Neuronal stem cell (in vitro differentiated cells): ENCODE measurements around the gene NOP53.
"Not testable (repeated sequence)": the region's sequence is repeated elsewhere in the genome, so short reads cannot be mapped to it uniquely, and the experiment has no call there.

ENCODE experiments used
- DNase-seq: peaks from one replicate; pipeline ENCODE4 v3.0.0-alpha.2; 2013; ENCODE audit warnings: low spot score
- H2AFZ ChIP-seq: one replicate; pipeline ENCODE4 v1.6.1; 2013; ENCODE audit warnings: mild to moderate bottlenecking, low read length, inconsistent platforms
- H2AK5ac ChIP-seq: 2 replicates; pipeline ENCODE4 v1.6.1; 2013; ENCODE audit warnings: low read depth, mild to moderate bottlenecking, inconsistent platforms, low read length, moderate library complexity, mixed read lengths
- H2BK120ac ChIP-seq: 2 replicates; pipeline ENCODE4 v1.6.1; 2013; ENCODE audit warnings: low read depth, mild to moderate bottlenecking, inconsistent platforms, low read length, moderate library complexity, mixed read lengths
- H2BK12ac ChIP-seq: one replicate; pipeline ENCODE4 v1.6.1; 2013; ENCODE audit warnings: low read length, inconsistent platforms
- H2BK15ac ChIP-seq: 2 replicates; pipeline ENCODE4 v1.6.1; 2013; ENCODE audit warnings: mild to moderate bottlenecking, low read length, inconsistent platforms, mixed read lengths
- H2BK5ac ChIP-seq: one replicate; pipeline ENCODE4 v1.6.1; 2013; ENCODE audit warnings: inconsistent platforms, mild to moderate bottlenecking, low read length, moderate library complexity
- H3K14ac ChIP-seq: one replicate; pipeline ENCODE4 v1.6.1; 2013; ENCODE audit warnings: low read length, inconsistent platforms
- H3K18ac ChIP-seq: 2 replicates; pipeline ENCODE4 v1.6.1; 2013; ENCODE audit warnings: low read length, inconsistent platforms
- H3K23ac ChIP-seq: 2 replicates; pipeline ENCODE4 v1.6.1; 2013; ENCODE audit warnings: low read depth, mild to moderate bottlenecking, mixed read lengths, low read length, inconsistent platforms; ENCODE audit not compliant: poor library complexity
- H3K27ac ChIP-seq: replicated peaks from 3 replicates; pipeline ENCODE4 v1.5.1; 2013; ENCODE audit warnings: low read length, inconsistent platforms
- H3K27me3 ChIP-seq, 3 experiments: 2 replicates each; pipeline ENCODE4 v1.6.1; 2013; ENCODE audit warnings: low read length in 3 of 3, mild to moderate bottlenecking in 2 of 3, inconsistent platforms in 1 of 3, low read depth in 1 of 3, mixed read lengths in 1 of 3, moderate library complexity in 1 of 3; ENCODE audit not compliant: control insufficient read depth in 3 of 3, insufficient read depth in 3 of 3
- H3K36me3 ChIP-seq, 2 donors: replicated peaks in 1 of 2; 2 replicates each; pipeline ENCODE4 v1.6.1; 2013; ENCODE audit warnings: low read length in 2 of 2; ENCODE audit not compliant: control insufficient read depth in 2 of 2, insufficient read depth in 2 of 2
- H3K4ac ChIP-seq: 2 replicates; pipeline ENCODE4 v1.6.1; 2013; ENCODE audit warnings: inconsistent platforms, mild to moderate bottlenecking, low read length, moderate library complexity
- H3K4me1 ChIP-seq, 2 donors: 1 replicate in 1 of 2; 2 replicates in 1 of 2; pipeline ENCODE4 v1.6.1; 2013; ENCODE audit warnings: low read length in 2 of 2, low read depth in 1 of 2; ENCODE audit not compliant: control insufficient read depth in 2 of 2, insufficient read depth in 1 of 2
- H3K4me2 ChIP-seq: one replicate; pipeline ENCODE4 v1.6.1; 2013; ENCODE audit warnings: mild to moderate bottlenecking, low read length, inconsistent platforms; ENCODE audit not compliant: insufficient read depth, poor library complexity, severe bottlenecking
- H3K4me3 ChIP-seq, 2 donors: 2 replicates each; pipeline ENCODE4 v1.5.1; 2013; ENCODE audit warnings: low read length in 2 of 2, mild to moderate bottlenecking in 2 of 2, inconsistent platforms in 1 of 2, moderate library complexity in 1 of 2
- H3K79me1 ChIP-seq: one replicate; pipeline ENCODE4 v1.6.1; 2013; ENCODE audit warnings: low read depth, mild to moderate bottlenecking, inconsistent platforms, low read length, moderate library complexity
- H3K9ac ChIP-seq: one replicate; pipeline ENCODE4 v1.6.1; 2013; ENCODE audit warnings: mild to moderate bottlenecking, low read depth, low read length, inconsistent platforms; ENCODE audit not compliant: poor library complexity
- H3K9me3 ChIP-seq, 2 donors: replicated peaks in 1 of 2; 2 replicates each; pipeline versions ENCODE3 to v1.6.1; 2013; ENCODE audit warnings: low read length in 2 of 2, mild to moderate bottlenecking in 2 of 2, inconsistent platforms in 1 of 2, low read depth in 1 of 2, mixed read lengths in 1 of 2, moderate library complexity in 1 of 2; ENCODE audit not compliant: control insufficient read depth in 2 of 2, insufficient read depth in 1 of 2
- H4K8ac ChIP-seq: one replicate; pipeline ENCODE4 v1.6.1; 2013; ENCODE audit warnings: low read depth, mild to moderate bottlenecking, inconsistent platforms, low read length, moderate library complexity
- H4K91ac ChIP-seq: one replicate; pipeline ENCODE4 v1.6.1; 2013; ENCODE audit warnings: low read length, low read depth, mild to moderate bottlenecking, inconsistent platforms; ENCODE audit not compliant: poor library complexity
- WGBS, 2 donors: extraction: QIAGEN DNeasy Blood & Tissue Kit; methylation state at CpG; one replicate each; pipeline ENCODE4 v1.1.7; 2013; ENCODE audit warnings: missing lambda C conversion rate in 2 of 2, mixed read lengths in 1 of 2; ENCODE audit not compliant: insufficient read length in 2 of 2, insufficient replicate concordance in 1 of 2; ENCODE audit errors: extremely low coverage in 2 of 2; 5-methylcytosine and 5-hydroxymethylcytosine counted together

NOP53 gene

DNA sequence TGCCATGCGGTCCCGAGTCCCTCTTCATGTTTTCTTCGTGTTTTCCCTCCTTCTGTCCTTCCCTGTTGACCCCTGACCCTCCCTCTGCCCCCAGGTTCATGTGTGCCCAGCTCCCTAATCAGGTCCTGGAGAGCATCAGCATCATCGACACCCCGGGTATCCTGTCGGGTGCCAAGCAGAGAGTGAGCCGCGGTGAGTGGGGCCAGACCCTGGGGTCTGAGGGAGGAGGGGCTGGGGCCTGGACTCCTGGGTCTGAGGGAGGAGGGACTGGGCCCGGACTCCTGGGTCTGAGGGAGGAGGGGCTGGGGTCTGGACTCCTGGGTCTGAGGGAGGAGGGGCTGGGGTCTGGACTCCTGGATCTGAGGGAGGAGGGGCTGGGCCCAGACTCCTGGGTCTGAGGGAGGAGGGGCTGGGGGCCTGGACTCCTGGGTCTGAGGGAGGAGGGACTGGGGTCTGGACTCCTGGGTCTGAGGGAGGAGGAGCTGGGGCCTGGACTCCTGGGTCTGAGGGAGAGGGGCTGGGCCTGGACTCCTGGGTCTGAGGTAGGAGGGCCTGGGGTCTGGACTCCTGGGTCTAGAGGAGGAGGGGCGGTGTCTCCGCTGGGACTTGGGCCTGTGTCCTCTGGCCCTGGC, 26.8 kb upstream of the NOP53 start:
- DNase-seq, H3K4ac ChIP-seq, H3K4me2 ChIP-seq, H4K8ac ChIP-seq, H3K27ac ChIP-seq, H2BK120ac ChIP-seq, H3K27me3 ChIP-seq, H3K36me3 ChIP-seq, H3K79me1 ChIP-seq: not testable (repeated sequence)
- Histone ChIP-seq H2BK12ac (peak overlapping the region; percentile 46), H3K14ac (peak overlapping the region; percentile 97), H4K91ac (peak overlapping the region; percentile 85), H3K9ac (peak overlapping the region; percentile 81), H2BK15ac (peak overlapping the region; percentile 93), H3K23ac (peak overlapping the region; percentile 85), H2BK5ac (peak overlapping the region; percentile 39), H2AK5ac (peak overlapping the region; percentile 79), H3K9me3 (peaks cover 9 to 11% of the 10 kb centered on the region in 2 donors), H3K4me3 (peak overlapping the region in 1 of 2 donors; percentile 24), H3K18ac (peak overlapping the region; percentile 97), H3K4me1 (peaks cover 5 to 13% of the 10 kb centered on the region in 2 donors), H2AFZ (peak overlapping the region; percentile 100)
- no CpG with 5 or more reads among the region's 11 CpGs for WGBS, 2 donors

DNA sequence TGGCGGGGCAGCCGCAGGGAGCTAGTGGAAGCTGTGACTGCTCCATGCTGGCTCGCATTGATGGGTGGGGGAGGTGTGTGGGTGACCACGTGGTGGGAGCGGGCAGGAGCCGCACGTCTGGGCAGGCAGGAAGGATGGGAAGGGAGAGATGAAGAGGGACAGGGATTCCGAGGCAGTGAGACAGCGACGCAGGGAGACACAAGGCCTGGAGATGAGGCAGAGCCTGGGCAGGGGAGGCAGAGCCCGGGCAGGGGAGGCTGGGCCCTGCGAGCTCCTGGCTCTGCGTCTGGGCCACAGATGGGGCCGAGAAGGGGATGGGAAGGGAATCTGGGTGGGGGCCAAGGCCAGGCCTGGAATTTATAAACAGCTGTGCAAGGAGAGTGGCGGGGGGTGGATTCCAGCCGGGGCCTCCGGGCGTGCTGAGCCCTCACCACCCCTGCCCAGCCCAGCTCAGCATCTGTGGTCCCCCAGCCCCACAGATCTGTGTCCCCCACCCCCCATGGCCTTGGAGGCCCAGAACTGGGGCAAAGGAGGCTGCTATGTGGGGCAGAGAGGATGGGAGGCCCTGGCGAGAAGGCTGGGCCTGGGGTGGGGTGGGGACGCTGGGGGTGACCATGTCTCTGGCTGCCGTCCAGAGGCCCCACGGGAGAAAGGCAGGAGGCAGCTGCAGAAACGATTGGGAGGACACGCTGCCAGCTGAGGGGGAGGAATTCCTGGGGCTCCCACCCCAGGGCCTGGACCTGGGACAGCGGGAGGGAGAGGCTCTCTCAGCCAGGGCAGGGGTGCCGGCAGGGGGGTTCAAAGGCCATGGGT, 26.1 kb upstream of the NOP53 start:
- no CpG with 5 or more reads among the region's 26 CpGs for WGBS, 2 donors

DNA sequence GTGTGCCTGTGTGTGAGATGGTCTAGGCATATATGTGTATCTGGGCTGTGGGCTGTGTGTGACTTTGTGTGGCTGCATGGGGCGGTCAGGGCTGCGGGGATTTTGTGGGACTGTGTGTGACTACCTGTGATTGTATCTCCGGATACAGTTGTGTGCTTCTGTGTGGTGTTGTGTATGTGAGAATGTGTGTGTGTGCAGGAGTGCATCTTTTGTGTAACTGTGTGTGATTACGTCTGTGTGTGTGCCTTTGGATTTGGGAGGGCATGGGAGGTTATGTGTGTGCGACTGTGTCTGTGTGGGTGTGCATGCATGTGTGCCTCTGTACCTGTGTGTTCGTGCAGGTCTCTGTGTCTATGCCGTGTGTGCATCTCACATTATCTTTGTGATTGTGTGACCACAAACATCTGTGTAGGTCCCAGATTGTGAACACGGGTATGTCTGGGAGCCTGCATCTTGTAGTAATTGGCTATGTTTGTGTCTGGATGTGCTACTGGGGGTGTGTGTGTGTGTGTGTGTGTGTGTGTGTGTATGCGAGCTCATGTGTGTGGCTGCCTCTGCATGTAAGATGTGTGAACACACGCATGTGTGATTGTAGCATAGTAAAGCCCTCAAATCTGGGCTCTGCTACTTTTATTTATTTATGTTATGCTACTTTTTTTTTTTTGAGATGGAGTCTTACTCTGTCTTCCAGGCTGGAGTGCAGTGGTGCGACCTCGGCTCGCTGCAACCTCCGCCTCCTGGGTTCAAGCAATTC, 24.5 kb upstream of the NOP53 start:
- Histone ChIP-seq H3K18ac (no peak overlapping the region), H2AK5ac (no peak overlapping the region), H2BK5ac (no peak overlapping the region), H3K36me3 (no peaks in the 10 kb centered on the region), H3K4ac (no peak overlapping the region), H3K9ac (peak overlapping the region; percentile 24), H2BK12ac (no peak overlapping the region), H4K8ac (no peak overlapping the region), H3K14ac (no peak overlapping the region), H3K4me1 (peaks cover 5 to 13% of the 10 kb centered on the region in 2 donors), H2BK120ac (no peak overlapping the region), H2BK15ac (no peak overlapping the region), H3K9me3 (peaks cover 0 to 2% of the 10 kb centered on the region in 2 donors), H3K27me3 (no peaks in the 10 kb centered on the region), H3K79me1 (no peaks in the 10 kb centered on the region), H3K4me2 (no peak overlapping the region), H2AFZ (no peak overlapping the region), H3K4me3 (peak overlapping the region in 1 of 2 donors; percentile 57), H3K23ac (no peak overlapping the region), H3K27ac (no peak overlapping the region), H4K91ac (no peak overlapping the region)
- no CpG with 5 or more reads among the region's 14 CpGs for WGBS, 2 donors
- no peak for DNase-seq

More for the DNA sequence above, 26.1 kb upstream of the NOP53 start:
- Histone ChIP-seq H3K9me3 (peaks cover 3 to 7% of the 10 kb centered on the region in 2 donors), H2BK12ac (peak overlapping the region; percentile 46), H3K4me2 (no peak overlapping the region), H3K36me3 (no peaks in the 10 kb centered on the region), H3K14ac (peak overlapping the region; percentile 97), H3K4me3 (peak overlapping the region in 1 of 2 donors; percentile 24), H3K4ac (peak overlapping the region; percentile 53), H4K91ac (peak overlapping the region; percentile 85), H2BK15ac (peak overlapping the region; percentile 93), H3K27me3 (no peaks in the 10 kb centered on the region), H2AFZ (peak overlapping the region; percentile 100), H3K79me1 (no peaks in the 10 kb centered on the region), H3K23ac (peak overlapping the region; percentile 85), H2BK120ac (peak overlapping the region; percentile 96), H3K4me1 (peaks cover 5 to 13% of the 10 kb centered on the region in 2 donors), H4K8ac (no peak overlapping the region), H3K18ac (peak overlapping the region; percentile 97), H3K27ac (peak overlapping the region; percentile 31), H2AK5ac (peak overlapping the region; percentile 79), H3K9ac (peak overlapping the region; percentile 81), H2BK5ac (peak overlapping the region; percentile 53)
- DNase-seq = no peak
